ENCODE measurements around the gene TMC1. TPM values are rescaled to one million over a fixed set of nuclear protein-coding genes. Genes with fewer than 3 reads are reported as not detected.
A peak's percentile ranks its signal among the peaks of the same experiment; 100 is the strongest.
"Not testable (repeated sequence)": the region's sequence is repeated elsewhere in the genome, so short reads cannot be mapped to it uniquely, and the experiment has no call there.

TMC1 gene
- total and polyA plus RNA-seq, 11 donors: 0.07 to 0.75 (median 0.33) TPM; not detected in 5

DNA sequence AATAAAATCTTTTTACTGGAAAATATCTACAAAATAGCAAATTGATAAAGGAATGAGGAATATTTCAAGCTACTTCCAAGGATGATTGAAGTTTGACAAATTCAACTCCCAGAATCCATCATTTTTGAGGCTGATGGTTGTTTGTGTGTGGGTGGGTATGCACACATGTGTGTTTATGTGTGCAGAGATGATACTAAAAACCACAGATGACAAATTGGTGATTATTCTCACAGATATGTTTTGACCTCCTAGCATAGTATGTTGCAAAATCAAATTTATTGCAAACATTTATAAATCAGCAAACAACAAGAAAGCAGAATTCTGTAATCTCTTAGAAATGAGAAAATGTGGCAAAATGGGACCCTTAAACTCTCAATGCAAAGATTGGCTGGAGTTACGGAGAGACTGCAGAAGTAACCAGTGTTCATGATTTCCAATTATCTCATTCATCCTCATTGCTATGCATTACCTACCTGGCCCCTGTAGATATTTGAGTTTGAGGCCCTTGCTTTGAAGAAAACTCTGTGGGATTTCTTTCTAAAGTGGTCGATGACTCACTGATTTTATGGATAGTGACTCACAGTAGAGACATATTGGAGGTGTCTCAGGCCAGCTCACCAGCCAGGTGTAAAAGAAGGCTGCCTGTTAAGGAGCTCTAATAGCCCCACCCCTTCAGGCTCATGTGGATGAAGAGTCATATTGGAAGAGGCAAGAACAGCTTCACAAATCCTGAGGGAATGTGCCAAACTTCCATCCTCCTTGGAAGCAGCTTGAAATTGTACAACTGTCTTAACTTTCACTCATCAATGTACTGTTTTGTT lies 44.6 kb upstream of the TMC1 start:
- H3K4me3 ChIP-seq: no peak overlapping the region
- no peaks in the 10 kb centered on the region for H3K36me3 ChIP-seq
- TF ChIP-seq, protein P1, sequence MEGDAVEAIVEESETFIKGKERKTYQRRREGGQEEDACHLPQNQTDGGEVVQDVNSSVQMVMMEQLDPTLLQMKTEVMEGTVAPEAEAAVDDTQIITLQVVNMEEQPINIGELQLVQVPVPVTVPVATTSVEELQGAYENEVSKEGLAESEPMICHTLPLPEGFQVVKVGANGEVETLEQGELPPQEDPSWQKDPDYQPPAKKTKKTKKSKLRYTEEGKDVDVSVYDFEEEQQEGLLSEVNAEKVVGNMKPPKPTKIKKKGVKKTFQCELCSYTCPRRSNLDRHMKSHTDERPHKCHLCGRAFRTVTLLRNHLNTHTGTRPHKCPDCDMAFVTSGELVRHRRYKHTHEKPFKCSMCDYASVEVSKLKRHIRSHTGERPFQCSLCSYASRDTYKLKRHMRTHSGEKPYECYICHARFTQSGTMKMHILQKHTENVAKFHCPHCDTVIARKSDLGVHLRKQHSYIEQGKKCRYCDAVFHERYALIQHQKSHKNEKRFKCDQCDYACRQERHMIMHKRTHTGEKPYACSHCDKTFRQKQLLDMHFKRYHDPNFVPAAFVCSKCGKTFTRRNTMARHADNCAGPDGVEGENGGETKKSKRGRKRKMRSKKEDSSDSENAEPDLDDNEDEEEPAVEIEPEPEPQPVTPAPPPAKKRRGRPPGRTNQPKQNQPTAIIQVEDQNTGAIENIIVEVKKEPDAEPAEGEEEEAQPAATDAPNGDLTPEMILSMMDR (IDR thresholded peaks at IDR 0.05): no peak
- no peak for TF ChIP-seq POLR2A (IDR thresholded peaks at IDR 0.05)
- peak overlapping the region in 1 of 12 donors; percentile 53 for H3K27ac ChIP-seq
- ATAC-seq: no peak
- DNase-seq: no peak
- peaks cover 0 to 24% (median 7%) of the 10 kb centered on the region in 12 donors for H3K4me1 ChIP-seq
- intact Hi-C loops (cut with DNase I): loop anchor here in 2 of 10 donors (5.0 to 10.0 kb wide), 4 partner anchors 100 to 182 kb away; partner anchors contain the start of gene ZFAND5 (in 1 of the 2)
- H3K27me3 ChIP-seq: no peaks in the 10 kb centered on the region
- H3K9me3 ChIP-seq: no peaks in the 10 kb centered on the region
- 88 to 96% (median 93%) methylated on average over 2 of the region's 2 CpGs for WGBS, 4 donors

DNA sequence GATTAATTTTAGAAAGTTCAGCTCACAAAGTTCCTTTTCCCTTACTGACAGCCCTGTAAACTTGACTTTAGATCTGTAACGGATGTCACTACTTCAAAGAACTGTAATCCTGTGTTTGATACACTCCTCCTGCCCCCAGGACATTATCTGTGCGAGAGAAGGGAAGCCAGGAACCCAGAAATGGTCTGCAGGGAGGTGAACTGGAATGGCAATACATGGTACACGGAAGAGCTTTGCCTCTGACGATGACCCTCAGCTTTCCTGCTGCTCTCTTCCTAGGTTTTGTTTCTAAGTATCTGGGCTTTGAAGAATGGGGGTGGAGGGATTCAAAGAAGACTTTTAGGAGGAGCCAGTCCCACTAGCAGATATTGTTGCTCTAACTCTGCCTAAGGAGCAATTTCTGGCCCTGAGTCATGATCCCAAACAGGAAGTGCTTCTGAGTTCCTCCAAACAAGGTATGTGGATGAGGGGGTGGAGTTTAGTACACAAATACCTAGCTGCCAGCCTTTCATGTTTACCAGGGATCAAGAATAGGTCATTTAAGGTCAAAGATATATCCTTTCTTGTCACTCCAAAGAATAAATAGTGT lies 43.4 kb upstream of the TMC1 start:
- intact Hi-C loops (cut with DNase I): loop anchor here in 2 of 10 donors (5.0 to 10.0 kb wide), 4 partner anchors 99 to 183 kb away; partner anchors contain the start of gene ZFAND5 (in 1 of the 2)
- WGBS, 4 donors: 28 to 43% (median 30%) methylated on average over 4 of the region's 4 CpGs
- Histone ChIP-seq H3K27me3 (no peaks in the 10 kb centered on the region), H3K9me3 (no peaks in the 10 kb centered on the region), H3K4me1 (peaks cover 0 to 22% (median 7%) of the 10 kb centered on the region in 12 donors), H3K27ac (peak overlapping the region in 7 of 12 donors; percentile 4 to 53 (median 31)), H3K4me3 (no peak overlapping the region), H3K36me3 (no peaks in the 10 kb centered on the region)
- peak; percentile 32 to 69 (median 66) for ATAC-seq
- peak in 1 of 5 donors; percentile 12 for DNase-seq
- TF ChIP-seq, protein P1 (IDR thresholded peaks at IDR 0.05): no peak
- TF ChIP-seq POLR2A (IDR thresholded peaks at IDR 0.05): no peak

DNA sequence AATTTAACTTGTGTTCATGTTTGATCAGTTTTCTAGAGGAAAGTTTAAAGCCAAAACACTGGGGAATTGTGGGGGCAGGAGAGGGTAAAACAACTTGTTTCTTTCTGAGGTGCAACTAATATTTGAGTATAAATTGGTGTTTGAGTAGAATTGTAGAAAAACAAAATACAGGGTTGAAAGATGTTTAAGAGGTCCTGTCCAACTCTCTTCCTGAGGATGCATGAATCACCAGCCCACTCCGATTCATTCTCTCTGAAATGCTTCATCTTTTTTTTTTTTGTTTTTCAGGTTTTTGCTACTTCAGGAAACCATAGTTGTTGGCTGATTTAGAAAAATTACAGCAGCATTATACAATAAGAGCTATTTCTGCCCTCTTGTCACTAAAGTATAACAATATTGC lies 42.4 kb upstream of the TMC1 start:
- H3K27me3 ChIP-seq: no peaks in the 10 kb centered on the region
- H3K27ac ChIP-seq: peak overlapping the region in 2 of 12 donors; percentile 13 to 53
- intact Hi-C loops (cut with DNase I): loop anchor here in 2 of 10 donors (5.0 to 10.0 kb wide), 4 partner anchors 98 to 184 kb away; partner anchors contain the start of gene ZFAND5 (in 1 of the 2)
- ATAC-seq (no peak), DNase-seq (no peak)
- H3K4me3 ChIP-seq: peak overlapping the region in 7 of 12 donors; percentile 0 to 37 (median 12)
- TF ChIP-seq, protein P1 (IDR thresholded peaks at IDR 0.05): no peak
- TF ChIP-seq POLR2A (IDR thresholded peaks at IDR 0.05): no peak
- H3K36me3 ChIP-seq: no peaks in the 10 kb centered on the region
- H3K9me3 ChIP-seq: no peaks in the 10 kb centered on the region
- WGBS, 4 donors: 55 to 57% (median 56%) methylated on average over 1 of the region's 1 CpG
- peaks cover 0 to 18% (median 7%) of the 10 kb centered on the region in 12 donors for H3K4me1 ChIP-seq

DNA sequence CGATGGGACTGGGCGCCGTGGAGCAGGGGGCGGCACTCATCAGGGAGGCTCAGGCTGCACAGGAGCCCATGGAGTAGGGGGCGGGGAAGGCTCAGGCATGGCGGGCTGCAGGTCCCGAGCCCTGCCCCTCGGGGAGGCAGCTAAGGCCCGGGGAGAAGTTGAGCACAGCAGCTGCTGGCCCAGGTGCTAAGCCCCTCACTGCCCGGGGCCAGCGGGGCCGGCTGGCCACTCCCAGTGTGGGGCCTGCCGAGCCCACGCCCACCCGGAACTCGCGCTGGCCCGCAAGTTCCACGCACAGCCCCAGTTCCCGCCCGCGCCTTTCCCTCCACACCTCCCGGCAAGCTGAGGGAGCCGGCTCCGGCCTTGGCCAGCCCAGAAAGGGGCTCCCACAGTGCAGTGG lies 41.1 kb upstream of the TMC1 start:
- intact Hi-C loops (cut with DNase I); H3K4me3 ChIP-seq; H3K36me3 ChIP-seq; H3K27me3 ChIP-seq; DNase-seq; H3K27ac ChIP-seq; H3K9me3 ChIP-seq; ATAC-seq: not testable (repeated sequence)
- H3K4me1 ChIP-seq: peaks cover 0 to 18% (median 7%) of the 10 kb centered on the region in 12 donors
- 97 to 100% (median 98%) methylated on average over 3 to 25 of the region's 25 CpGs for WGBS, 4 donors
